ENCODE data around the gene GLYATL2. TPM values are rescaled to one million over a fixed set of nuclear protein-coding genes. Genes with fewer than 3 reads are reported as not detected.

The GLYATL2 gene
- total and polyA plus RNA-seq, 2 of the 8 experiments (the other 6 are each of a cell fraction or from before 2014, with no cell fraction given) = 0.39 to 0.69 TPM

DNA sequence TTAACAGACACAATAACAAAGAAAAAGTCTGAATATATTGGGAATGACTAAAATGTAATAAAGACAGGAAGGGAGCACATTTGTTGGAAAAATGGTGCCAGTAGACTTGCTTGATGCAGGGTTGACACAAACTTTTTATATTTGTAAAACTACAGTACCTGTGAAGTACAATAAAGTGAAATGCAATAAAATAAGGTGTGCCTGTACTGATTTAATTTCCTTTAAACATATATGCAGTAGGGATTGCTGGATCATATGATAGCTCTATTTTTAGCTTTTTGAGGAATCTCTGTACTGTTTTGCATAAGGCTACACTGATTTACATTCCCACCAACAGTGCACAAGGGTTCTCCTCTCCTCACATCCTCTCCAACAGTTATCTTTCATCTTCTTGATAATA, 12.3 kb upstream of the GLYATL2 start (continued):
- TF ChIP-seq JUN (IDR thresholded peaks at IDR 0.05; ENCODE audit: low read depth, low read length) (no peak), RBBP5 (IDR thresholded peaks at IDR 0.05; ENCODE audit: borderline replicate concordance, low read depth, low read length) (no peak), RXRA (IDR thresholded peaks at IDR 0.05; ENCODE audit: insufficient read depth, low read depth, low read length) (no peak), NRF1 (IDR thresholded peaks at IDR 0.05; ENCODE audit: low read depth, low read length) (no peak), RFX5 (IDR thresholded peaks at IDR 0.05; ENCODE audit: borderline replicate concordance, low read depth, low read length) (no peak), HDAC6 (IDR thresholded peaks at IDR 0.05; ENCODE audit: low read depth, low read length) (no peak), SP4 (IDR thresholded peaks at IDR 0.05; ENCODE audit: low read length) (no peak)
